ENCODE results near the gene SORCS2. TPM values are rescaled to one million over a fixed set of nuclear protein-coding genes. Genes with fewer than 3 reads are reported as not detected.

SORCS2 gene
- total RNA-seq, 4 donors from 2014 or later = 0.53 to 9.9 (median 0.90) TPM

GRCh38 chr4:7777017-7777710, 584.8 kb downstream of the SORCS2 start:
- peaks cover 0 to 41% (median 0%) of the 10 kb centered on the region in 3 donors for H3K36me3 ChIP-seq
- no peaks in the 10 kb centered on the region for H3K9me3 ChIP-seq
- peak in 1 of 3 donors; percentile 34 for DNase-seq
- no peak overlapping the region for H3K4me3 ChIP-seq
- peaks cover 0 to 31% (median 2%) of the 10 kb centered on the region in 4 donors for H3K4me1 ChIP-seq
- TF ChIP-seq POLR2A (IDR thresholded peaks at IDR 0.05) (no peak), CTCF (IDR thresholded peaks at IDR 0.05) (no peak)
- H3K27me3 ChIP-seq = no peaks in the 10 kb centered on the region
- H3K27ac ChIP-seq = no peak overlapping the region

GRCh38 chr4:7777871-7778509, 585.7 kb downstream of the SORCS2 start:
- Histone ChIP-seq H3K4me3 (no peak overlapping the region), H3K4me1 (peaks cover 0 to 24% (median 2%) of the 10 kb centered on the region in 4 donors), H3K27me3 (no peaks in the 10 kb centered on the region), H3K36me3 (peaks cover 0 to 36% (median 0%) of the 10 kb centered on the region in 3 donors), H3K9me3 (no peaks in the 10 kb centered on the region), H3K27ac (peak overlapping the region in 2 of 4 donors; percentile 65 to 75)
- TF ChIP-seq POLR2A (IDR thresholded peaks at IDR 0.05) = no peak
- TF ChIP-seq CTCF (IDR thresholded peaks at IDR 0.05) = no peak
- DNase-seq = peak in 1 of 3 donors; percentile 33

GRCh38 chr4:7778510-7779431, 586.4 kb downstream of the SORCS2 start:
- H3K27ac ChIP-seq = peak overlapping the region; percentile 38 to 75 (median 56)
- DNase-seq = peak in 1 of 3 donors; percentile 23
- TF ChIP-seq POLR2A (IDR thresholded peaks at IDR 0.05) = no peak
- TF ChIP-seq CTCF (IDR thresholded peaks at IDR 0.05) = no peak
- H3K27me3 ChIP-seq = no peaks in the 10 kb centered on the region
- peak overlapping the region in 1 of 4 donors; percentile 8 for H3K4me3 ChIP-seq
- H3K9me3 ChIP-seq = no peaks in the 10 kb centered on the region
- peaks cover 0 to 17% (median 2%) of the 10 kb centered on the region in 4 donors for H3K4me1 ChIP-seq
- peaks cover 0 to 34% (median 0%) of the 10 kb centered on the region in 3 donors for H3K36me3 ChIP-seq

GRCh38 chr4:7779432-7779768, 587.1 kb downstream of the SORCS2 start:
- no peaks in the 10 kb centered on the region for H3K27me3 ChIP-seq
- peaks cover 0 to 13% (median 2%) of the 10 kb centered on the region in 4 donors for H3K4me1 ChIP-seq
- no peaks in the 10 kb centered on the region for H3K9me3 ChIP-seq
- peak overlapping the region in 3 of 4 donors; percentile 47 to 75 (median 65) for H3K27ac ChIP-seq
- no peak overlapping the region for H3K4me3 ChIP-seq
- H3K36me3 ChIP-seq = peaks cover 0 to 28% (median 0%) of the 10 kb centered on the region in 3 donors
- TF ChIP-seq CTCF (IDR thresholded peaks at IDR 0.05) (no peak), POLR2A (IDR thresholded peaks at IDR 0.05) (no peak)
- no peak for DNase-seq

- H3K36me3 ChIP-seq = peaks cover 0 to 32% (median 0%) of the 10 kb centered on the region in 3 donors
Measured at GRCh38 chr4:7780751-7781348, 588.5 kb downstream of the SORCS2 start.

More at GRCh38 chr4:7780751-7781348, 588.5 kb downstream of the SORCS2 start:
- peak overlapping the region in 1 of 4 donors; percentile 48 for H3K27ac ChIP-seq
- H3K4me3 ChIP-seq = no peak overlapping the region
- no peak for TF ChIP-seq POLR2A (IDR thresholded peaks at IDR 0.05)
- no peak for TF ChIP-seq CTCF (IDR thresholded peaks at IDR 0.05)
- no peaks in the 10 kb centered on the region for H3K27me3 ChIP-seq
- H3K9me3 ChIP-seq = no peaks in the 10 kb centered on the region
- no peak for DNase-seq
- peaks cover 0 to 13% (median 2%) of the 10 kb centered on the region in 4 donors for H3K4me1 ChIP-seq

Measured in Peyer's patch (tissue), 4 donors.